ENCODE measurements around the gene VDAC1.

DNA sequence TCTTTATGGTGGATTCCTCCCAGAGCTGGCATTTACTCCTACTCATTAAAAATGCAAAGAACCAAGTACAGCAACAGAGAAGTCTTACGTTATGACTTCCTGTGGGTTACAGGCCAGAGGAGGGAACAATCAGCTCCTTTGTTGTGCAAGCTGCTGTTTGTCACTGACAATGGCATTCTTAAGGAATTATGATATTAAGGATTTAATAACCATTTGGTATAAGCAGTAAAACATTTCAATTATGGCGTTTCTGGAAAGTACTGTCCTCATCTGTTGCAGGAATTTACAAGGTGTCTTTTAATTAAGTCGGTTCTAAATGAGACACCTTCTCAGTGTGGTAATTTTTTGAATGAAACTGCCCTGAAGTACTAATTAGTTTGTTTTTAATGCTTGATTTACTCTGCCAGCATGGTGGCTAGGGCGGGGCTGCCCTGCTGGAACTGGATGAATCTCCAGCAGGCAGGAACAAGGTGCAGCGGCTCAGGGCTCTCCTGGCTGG, 49.1 kb upstream of the VDAC1 start:
- TF ChIP-seq, protein P1, sequence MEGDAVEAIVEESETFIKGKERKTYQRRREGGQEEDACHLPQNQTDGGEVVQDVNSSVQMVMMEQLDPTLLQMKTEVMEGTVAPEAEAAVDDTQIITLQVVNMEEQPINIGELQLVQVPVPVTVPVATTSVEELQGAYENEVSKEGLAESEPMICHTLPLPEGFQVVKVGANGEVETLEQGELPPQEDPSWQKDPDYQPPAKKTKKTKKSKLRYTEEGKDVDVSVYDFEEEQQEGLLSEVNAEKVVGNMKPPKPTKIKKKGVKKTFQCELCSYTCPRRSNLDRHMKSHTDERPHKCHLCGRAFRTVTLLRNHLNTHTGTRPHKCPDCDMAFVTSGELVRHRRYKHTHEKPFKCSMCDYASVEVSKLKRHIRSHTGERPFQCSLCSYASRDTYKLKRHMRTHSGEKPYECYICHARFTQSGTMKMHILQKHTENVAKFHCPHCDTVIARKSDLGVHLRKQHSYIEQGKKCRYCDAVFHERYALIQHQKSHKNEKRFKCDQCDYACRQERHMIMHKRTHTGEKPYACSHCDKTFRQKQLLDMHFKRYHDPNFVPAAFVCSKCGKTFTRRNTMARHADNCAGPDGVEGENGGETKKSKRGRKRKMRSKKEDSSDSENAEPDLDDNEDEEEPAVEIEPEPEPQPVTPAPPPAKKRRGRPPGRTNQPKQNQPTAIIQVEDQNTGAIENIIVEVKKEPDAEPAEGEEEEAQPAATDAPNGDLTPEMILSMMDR (IDR thresholded peaks at IDR 0.05) = no peak
- no peak for TF ChIP-seq EZH2 (IDR thresholded peaks at IDR 0.05)
- TF ChIP-seq EZH2phosphoT487 (IDR thresholded peaks at IDR 0.05) = no peak
